ENCODE results near the gene ST6GAL1.
A peak's percentile ranks its signal among the peaks of the same experiment; 100 is the strongest.
"Not testable (repeated sequence)": the region's sequence is repeated elsewhere in the genome, so short reads cannot be mapped to it uniquely, and the experiment has no call there.

The ST6GAL1 gene

GRCh38 chr3:186930143-186930640 is at the start of gene ST6GAL1:
ST6GAL1 (plus strand) TSS chr3:186930526; CDS start chr3:187042704, 112,178 bp downstream.
- peak; percentile 58 to 64 for DNase-seq

GRCh38 chr3:186882150-186882524 is 48.2 kb upstream of the ST6GAL1 start:
- peak; percentile 46 to 59 for DNase-seq

GRCh38 chr3:186882881-186883685 is 47.2 kb upstream of the ST6GAL1 start:
- peak; percentile 49 to 66 for DNase-seq

GRCh38 chr3:186883686-186884058 is 46.7 kb upstream of the ST6GAL1 start:
- no peak for DNase-seq

- DNase-seq: not testable (repeated sequence)
Measured at GRCh38 chr3:186884868-186885267, 45.5 kb upstream of the ST6GAL1 start.

- no peak for DNase-seq
Measured at GRCh38 chr3:186886202-186886981, 43.9 kb upstream of the ST6GAL1 start.

GRCh38 chr3:186887507-186887938 is 42.8 kb upstream of the ST6GAL1 start:
- DNase-seq: not testable (repeated sequence)

- DNase-seq: no peak
Measured at GRCh38 chr3:186888569-186888968, 41.8 kb upstream of the ST6GAL1 start.

GRCh38 chr3:186889698-186890097 is 40.6 kb upstream of the ST6GAL1 start:
- not testable (repeated sequence) for DNase-seq

GRCh38 chr3:186890911-186891310 is 39.4 kb upstream of the ST6GAL1 start:
- DNase-seq: no peak

GRCh38 chr3:186893071-186893470 is 37.3 kb upstream of the ST6GAL1 start:
- DNase-seq: not testable (repeated sequence)

- no peak for DNase-seq
Measured at GRCh38 chr3:186895406-186895805, 34.9 kb upstream of the ST6GAL1 start.

- no peak for DNase-seq
Measured at GRCh38 chr3:186896006-186896405, 34.3 kb upstream of the ST6GAL1 start.

GRCh38 chr3:186896875-186897274 is 33.5 kb upstream of the ST6GAL1 start:
- DNase-seq: no peak

GRCh38 chr3:186901135-186901734 is 29.1 kb upstream of the ST6GAL1 start:
- peak; percentile 4 to 15 for DNase-seq

- DNase-seq: no peak
Measured at GRCh38 chr3:186902154-186902553, 28.2 kb upstream of the ST6GAL1 start.

- no peak for DNase-seq
Measured at GRCh38 chr3:186902713-186903112, 27.6 kb upstream of the ST6GAL1 start.

- DNase-seq: not testable (repeated sequence)
Measured at GRCh38 chr3:186903676-186904075, 26.6 kb upstream of the ST6GAL1 start.

GRCh38 chr3:186907075-186907474 is 23.3 kb upstream of the ST6GAL1 start:
- not testable (repeated sequence) for DNase-seq

GRCh38 chr3:186909078-186909853 is 21.1 kb upstream of the ST6GAL1 start:
- DNase-seq: no peak

- peak in 1 of 2 donors; percentile 34 for DNase-seq
Measured at GRCh38 chr3:186915806-186916796, 14.2 kb upstream of the ST6GAL1 start.

Data from inflammatory macrophage treated with lipopolysaccharide for 1 hour (primary cell).